GM23248 (cell line): Measurements from ENCODE around the gene PGBD1.

Source experiments
- EZH2 ChIP-seq: fragments of 200-600 bp; sonication (generic); IDR thresholded peaks from 2 replicates; pipeline ENCODE4 v1.6.1; 2018; ENCODE audit warnings: antibody characterized with exemption, mild to moderate bottlenecking; ENCODE audit not compliant: insufficient read depth, poor library complexity, severe bottlenecking
- EZH2phosphoT487 ChIP-seq: fragments of 200-600 bp; sonication (generic); IDR thresholded peaks from 2 replicates; pipeline ENCODE4 v1.6.1; 2018; ENCODE audit warnings: antibody characterized with exemption, moderate library complexity, mild to moderate bottlenecking, low read depth; ENCODE audit not compliant: insufficient read depth

GRCh38 chr6:28240471-28240870 is 40.9 kb upstream of the PGBD1 start:
- no peak for TF ChIP-seq EZH2
- no peak for TF ChIP-seq EZH2phosphoT487
